ENCODE data around the gene FGF22.
A peak's percentile ranks its signal among the peaks of the same experiment; 100 is the strongest.
"Not testable (repeated sequence)": the region's sequence is repeated elsewhere in the genome, so short reads cannot be mapped to it uniquely, and the experiment has no call there.

FGF22 gene

GRCh38 chr19:621819-622218 lies 17.9 kb upstream of the FGF22 start:
- DNase-seq (ENCODE audit: low read depth, low spot score) = no peak

DNA sequence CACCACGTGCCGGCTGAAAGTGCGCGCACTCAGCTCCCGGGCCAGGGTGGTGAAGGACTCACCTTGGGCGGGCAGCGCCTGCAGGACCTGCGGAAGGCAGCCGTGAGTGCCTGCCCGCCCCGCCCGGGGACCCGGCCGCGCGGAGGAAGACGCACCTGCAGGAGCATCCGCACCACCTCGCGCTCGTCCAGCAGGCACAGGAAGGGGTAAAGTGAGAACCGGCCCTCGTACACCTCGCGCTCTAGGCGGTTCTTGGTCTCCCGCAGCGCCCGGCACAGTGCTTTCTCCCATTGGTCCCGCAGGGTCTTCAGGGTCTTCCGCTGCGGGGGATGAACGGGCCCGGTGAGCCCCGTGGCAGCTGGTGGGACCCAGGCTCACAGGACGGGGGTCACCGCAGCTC lies 17.0 kb upstream of the FGF22 start:
- no peak for DNase-seq (ENCODE audit: low read depth, low spot score)

- DNase-seq (ENCODE audit: low read depth, low spot score) = no peak
Observed at GRCh38 chr19:623175-623916, 16.3 kb upstream of the FGF22 start.

- no peak for DNase-seq (ENCODE audit: low read depth, low spot score)
Observed at GRCh38 chr19:623974-624373, 15.7 kb upstream of the FGF22 start.

DNA sequence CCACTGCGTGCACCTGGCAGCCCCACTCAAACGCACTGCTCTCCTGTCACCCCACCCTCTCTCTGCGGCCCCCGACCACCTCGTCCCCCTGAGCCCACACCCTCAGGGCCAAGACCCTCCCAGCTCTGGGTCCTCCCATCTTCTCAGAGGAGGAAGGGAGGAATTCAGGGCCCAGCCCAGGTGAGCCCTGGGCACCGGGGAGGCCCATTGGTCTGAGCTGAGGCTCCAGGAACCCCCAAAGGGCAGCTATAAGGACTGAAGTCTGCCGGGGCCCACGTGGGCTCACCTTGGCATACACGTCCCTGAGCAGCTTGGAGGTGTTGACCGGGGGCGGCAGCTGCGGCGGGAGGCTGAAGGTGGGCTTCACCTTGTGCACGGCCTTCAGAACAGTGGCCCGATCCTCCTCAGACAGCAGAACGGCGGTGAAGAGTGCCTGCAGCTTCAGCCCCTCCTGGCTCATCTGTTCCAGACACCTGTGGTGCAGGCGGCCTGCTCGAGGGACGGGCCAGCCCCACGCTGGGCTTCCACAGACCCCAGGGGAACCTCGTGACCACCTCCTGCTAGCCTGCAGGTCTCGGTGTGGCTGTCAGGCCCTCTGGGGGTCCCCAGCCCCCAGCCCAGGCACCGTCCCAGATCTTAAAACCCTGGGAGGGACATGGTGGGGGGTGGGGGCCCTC lies 15.1 kb upstream of the FGF22 start:
- no peak for DNase-seq (ENCODE audit: low read depth, low spot score)

GRCh38 chr19:625257-625656 lies 14.4 kb upstream of the FGF22 start:
- DNase-seq (ENCODE audit: low read depth, low spot score) = no peak

GRCh38 chr19:626566-626965 lies 13.1 kb upstream of the FGF22 start:
- DNase-seq (ENCODE audit: low read depth, low spot score) = not testable (repeated sequence)

- DNase-seq (ENCODE audit: low read depth, low spot score) = peak; percentile 60
Observed at GRCh38 chr19:628168-628567, 11.5 kb upstream of the FGF22 start.

DNA sequence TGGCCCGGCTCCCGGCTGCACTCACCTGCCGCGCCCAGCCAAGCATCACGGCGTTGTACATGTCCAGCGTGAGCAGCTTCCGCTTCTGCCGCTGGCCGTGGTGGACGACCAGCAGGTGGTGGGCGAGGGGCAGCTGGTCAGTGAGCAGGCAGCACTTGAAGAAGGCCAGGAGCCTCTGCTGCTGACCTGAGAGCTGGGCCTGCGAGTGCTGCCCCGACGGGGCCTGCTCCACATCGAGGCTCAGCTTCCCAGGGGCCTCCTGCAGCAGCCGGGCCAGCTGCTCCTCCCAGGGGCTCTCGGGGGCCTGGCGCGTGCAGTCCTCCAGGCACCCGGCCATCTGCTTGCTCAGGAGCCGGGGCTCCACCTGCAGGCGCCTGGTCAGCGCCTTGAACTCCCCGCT lies 10.2 kb upstream of the FGF22 start:
- DNase-seq (ENCODE audit: low read depth, low spot score) = not testable (repeated sequence)

GRCh38 chr19:629961-630714 lies 9.5 kb upstream of the FGF22 start:
- no peak for DNase-seq (ENCODE audit: low read depth, low spot score)

DNA sequence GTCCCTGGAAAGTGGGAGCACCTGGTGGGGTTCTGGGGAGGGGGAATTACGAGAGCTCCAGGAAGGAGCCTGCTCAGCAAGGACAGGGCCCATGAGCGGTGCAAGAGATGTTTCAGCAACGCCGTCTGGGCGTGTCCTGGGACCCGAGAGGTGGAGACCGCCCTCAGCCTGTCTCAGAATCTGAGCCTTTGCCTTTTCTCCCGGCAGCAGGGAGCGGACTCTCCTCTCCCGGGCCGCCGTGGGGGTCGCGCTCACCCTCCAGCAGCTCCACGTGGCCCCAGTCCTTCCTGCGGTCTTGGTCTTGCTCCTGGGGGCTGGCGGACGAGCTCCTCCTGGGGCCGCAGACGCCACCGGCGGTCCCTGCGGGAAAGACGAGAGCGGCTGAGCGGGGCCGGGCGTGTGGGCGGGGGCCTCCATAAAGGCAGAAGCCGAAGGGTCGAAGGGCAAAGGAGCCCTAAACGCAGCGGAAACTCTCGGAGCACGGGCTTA lies 7.1 kb upstream of the FGF22 start:
- peak; percentile 75 for DNase-seq (ENCODE audit: low read depth, low spot score)

DNA sequence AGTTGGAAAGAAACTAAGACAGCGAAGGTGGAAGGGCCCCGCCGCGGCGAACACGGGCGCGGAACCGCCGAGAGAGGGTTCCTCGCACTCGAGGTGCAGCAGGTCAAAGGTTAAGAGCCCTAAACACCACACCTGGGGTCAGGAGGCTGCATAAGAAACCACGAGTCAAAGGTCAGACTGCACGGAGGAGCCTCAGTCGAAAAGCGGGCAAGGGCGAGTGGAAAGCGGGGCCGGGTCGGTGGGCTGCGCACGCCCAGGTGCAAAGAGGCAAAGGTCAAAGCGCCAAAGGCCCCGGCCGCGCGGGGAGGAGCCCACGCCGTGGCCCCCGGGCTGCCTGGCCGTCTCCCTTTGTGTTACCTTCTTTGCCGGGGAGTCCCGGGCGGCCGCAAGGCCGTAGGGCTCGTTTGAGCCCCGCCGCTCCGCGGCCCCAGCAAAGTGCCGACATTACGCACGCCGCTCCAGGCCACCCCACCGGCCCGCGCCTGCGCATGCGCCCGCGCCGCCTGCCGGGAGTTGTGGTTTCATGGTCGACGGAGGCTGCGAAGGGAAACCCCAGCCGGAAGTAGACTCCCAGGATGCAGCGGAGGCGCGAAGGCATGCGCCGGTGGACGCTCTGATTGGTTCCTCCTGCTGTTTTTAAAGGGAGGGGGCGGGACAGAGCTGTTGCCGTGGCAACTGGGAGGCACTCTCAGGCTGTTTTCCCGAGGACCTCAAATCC lies 6.5 kb upstream of the FGF22 start, which contains the start of gene POLRMT:
TSS of gene POLRMT (minus strand) at position 470 of the 718 bp plus-strand sequence. CDS start at position 445, 25 bp downstream.
- DNase-seq (ENCODE audit: low read depth, low spot score) = peak; percentile 99

GRCh38 chr19:633786-634639 lies 5.7 kb upstream of the FGF22 start:
- no peak for DNase-seq (ENCODE audit: low read depth, low spot score)

GRCh38 chr19:634975-635652 lies 4.6 kb upstream of the FGF22 start:
- no peak for DNase-seq (ENCODE audit: low read depth, low spot score)

DNA sequence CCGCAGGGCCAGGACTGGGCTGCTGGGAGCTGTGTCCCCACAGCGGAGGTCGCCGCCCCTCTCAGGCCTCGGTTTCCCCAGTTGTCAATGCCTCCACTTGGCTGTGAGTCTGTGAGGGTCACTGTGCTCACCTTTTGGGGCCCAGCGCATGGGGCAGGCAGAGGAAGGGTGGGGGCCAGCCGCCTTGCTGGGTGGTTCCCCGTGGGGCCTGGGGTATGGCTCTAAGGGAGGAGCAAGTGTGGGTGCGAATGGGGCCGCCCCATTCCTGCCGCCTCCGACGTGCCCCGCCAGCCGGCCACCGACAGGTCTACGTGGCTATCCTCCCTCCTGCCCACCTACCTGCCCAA lies 800 bp upstream of the FGF22 start:
- no peak for DNase-seq (ENCODE audit: low read depth, low spot score)

DNA sequence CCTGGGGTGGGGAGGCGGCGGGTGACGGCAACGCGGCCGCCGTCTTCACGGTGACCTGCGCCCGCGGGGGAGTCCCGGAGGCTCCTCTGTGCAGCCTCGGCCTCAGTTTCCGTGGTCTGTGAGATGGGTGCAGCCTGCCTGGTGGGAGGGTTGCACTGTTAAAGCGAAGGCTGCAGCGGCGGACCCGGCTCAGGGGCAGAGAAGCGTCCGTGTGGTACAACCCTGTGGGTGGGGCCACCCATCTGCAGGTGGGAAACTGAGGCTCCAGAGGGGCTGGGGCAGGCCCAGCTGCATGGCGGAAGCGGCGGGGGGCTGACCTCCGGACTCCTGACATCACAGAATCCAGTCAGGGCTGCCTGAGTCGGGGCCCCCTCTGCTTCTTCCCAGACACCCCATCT lies 481 bp downstream of the FGF22 start:
- DNase-seq (ENCODE audit: low read depth, low spot score) = no peak

DNA sequence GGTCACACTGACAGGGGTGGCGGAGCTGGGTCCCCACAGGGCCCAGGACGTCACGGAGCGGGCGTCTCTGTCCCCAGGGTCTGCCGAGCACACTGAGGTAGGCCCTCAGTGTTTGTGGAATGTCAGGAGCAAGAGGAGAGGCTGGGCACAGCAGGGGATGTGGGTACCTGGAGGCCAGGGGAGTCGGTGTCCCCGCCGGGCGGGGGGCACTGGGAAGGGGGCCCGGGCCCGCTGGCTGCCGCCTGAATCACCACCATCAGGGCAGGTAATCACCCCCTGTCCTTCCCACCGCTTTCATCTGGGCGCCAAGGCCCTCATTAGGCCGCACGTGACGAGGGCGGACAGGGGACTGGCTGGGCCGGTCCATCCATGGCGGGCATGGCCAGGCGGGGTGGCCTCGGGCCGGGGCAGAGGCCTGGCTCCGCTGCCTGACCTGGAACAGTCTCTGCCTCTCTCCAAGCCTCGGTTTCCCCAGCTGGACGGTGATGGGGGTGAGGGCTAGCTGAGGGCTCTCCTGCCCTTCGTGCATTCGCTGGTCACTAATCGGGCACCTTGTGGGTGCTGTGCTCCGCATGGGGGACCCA lies 1.0 kb downstream of the FGF22 start:
- no peak for DNase-seq (ENCODE audit: low read depth, low spot score)

GRCh38 chr19:641702-642101 lies 2.0 kb downstream of the FGF22 start:
- DNase-seq (ENCODE audit: low read depth, low spot score) = no peak

GRCh38 chr19:642767-643727 lies 3.4 kb downstream of the FGF22 start:
- no peak for DNase-seq (ENCODE audit: low read depth, low spot score)

Data from ELF-1 (cell line).